NK-92 (cell line): ENCODE results near the gene MGAT4D.
"Not testable (repeated sequence)": the region's sequence is repeated elsewhere in the genome, so short reads cannot be mapped to it uniquely, and the experiment has no call there.

Experiments
- DNase-seq: peaks from one replicate; lab custom pipeline; 2025; ENCODE audit not compliant: unreplicated experiment; lab: John Stamatoyannopoulos, UW

MGAT4D gene

GRCh38 chr4:140497747-140498636 is at the start of gene MGAT4D:
Gene MGAT4D, minus strand, starts transcription at chr4:140498293. Its CDS starts 71 bp downstream, at chr4:140498222.
- DNase-seq = no peak

- no peak for DNase-seq
These were observed 35.9 kb upstream of the MGAT4D start for GRCh38 chr4:140533951-140534480.

DNA sequence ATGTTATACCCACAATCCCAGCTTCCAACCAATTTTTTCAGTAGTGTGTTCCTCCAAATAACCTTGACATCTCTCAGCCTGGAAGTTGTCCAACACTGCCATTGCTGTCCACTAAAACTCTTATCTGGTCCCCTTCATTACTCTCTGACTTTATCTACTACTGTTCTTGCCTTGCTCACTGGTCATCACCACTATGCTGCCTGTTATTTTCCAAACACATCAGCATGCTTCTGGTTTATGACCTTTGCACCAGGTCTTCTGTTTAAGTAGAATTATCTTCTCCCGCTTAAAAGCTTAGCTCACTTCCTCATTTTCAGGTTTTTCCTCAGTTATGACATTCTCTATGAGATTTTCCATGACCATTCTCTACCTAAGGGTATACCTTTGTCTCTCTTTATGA is 31.3 kb upstream of the MGAT4D start:
- DNase-seq = no peak

DNA sequence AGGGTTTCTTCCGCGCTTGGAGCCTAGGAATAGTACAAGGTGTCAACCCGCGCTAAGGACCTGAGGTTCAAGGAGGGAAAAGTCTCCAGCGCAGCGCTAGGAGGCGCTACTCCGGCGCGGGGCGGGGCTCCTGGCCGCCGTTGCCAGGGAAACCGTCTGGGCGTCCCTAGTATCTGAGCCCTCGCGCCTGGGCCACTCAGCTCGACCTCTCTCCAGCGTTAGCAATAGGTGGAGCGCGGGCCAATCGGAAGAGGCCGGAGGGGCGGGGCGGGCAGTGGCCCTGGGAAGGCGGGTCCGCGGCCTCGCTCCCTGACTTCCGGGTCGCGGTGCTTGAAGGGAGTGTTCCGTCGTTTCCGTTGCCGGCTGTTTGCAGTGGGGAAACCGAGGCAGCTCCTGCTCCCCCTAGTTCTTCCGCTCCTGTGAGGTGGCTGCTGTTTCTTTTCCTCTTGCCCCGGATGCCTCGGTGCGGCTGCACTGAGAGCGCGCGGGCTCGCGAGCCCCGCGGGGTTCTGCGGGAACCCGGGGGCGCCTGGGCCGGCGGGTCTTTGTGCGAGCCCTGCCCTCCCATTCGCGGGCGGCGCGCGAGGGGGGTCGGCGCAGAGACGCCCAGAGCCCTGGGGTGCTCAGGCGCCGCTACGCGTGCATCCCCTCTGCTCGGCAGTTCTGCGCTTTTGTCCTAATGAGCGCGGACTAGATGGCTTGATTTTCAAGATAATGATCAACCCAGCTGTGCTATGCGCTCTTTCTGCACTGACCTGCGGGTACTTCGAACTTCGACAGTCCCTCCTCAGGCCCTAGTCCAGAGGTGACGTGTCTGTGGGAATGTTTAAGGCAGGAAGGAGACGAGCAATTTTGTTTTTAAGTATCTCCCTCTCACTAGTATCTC is 26.0 kb upstream of the MGAT4D start, which contains the start of gene ELMOD2:
TSS of gene ELMOD2 (plus strand) at position 312 of the 886 bp plus-strand sequence. CDS start 1,261 bp downstream, outside the sequence.
- peak; percentile 74 for DNase-seq

DNA sequence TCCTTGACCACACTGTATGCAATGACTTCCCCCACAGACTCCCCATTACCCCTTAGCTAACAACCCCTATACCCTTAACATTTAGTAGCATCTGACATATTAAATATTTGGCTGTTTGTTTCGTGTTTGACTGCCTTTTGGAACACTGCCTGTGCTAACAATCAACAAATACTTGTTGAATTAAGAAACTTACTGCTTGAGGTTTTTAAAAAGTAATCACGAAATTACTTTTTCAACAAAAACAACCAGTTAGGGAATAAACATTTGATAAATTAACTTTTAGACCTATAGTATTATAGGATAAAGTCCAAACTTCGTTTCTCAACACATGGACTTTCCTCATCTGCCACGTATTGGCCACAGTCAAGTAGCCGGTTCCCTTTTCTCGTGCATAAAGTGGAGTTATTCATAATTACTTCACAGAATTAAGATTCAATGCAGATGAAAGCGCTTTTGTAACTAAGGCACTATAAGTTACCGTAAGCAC is 25.3 kb upstream of the MGAT4D start:
- no peak for DNase-seq

GRCh38 chr4:140515423-140515822 is 17.3 kb upstream of the MGAT4D start:
- no peak for DNase-seq

DNA sequence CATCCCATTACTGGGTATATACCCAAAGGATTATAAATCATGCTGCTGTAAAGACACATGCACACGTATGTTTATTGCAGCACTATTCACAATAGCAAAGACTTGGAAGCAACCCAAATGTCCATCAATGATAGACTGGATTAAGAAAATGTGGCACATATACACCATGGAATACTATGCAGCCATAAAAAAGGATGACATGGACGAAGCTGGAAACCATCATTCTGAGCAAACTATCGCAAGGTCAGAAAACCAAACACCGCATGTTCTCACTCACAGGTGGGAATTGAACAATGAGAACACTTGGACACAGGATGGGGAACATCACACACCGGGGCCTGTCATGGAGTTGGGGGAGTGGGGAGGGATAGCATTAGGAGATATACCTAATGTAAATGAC is 15.7 kb upstream of the MGAT4D start:
- DNase-seq = not testable (repeated sequence)

DNA sequence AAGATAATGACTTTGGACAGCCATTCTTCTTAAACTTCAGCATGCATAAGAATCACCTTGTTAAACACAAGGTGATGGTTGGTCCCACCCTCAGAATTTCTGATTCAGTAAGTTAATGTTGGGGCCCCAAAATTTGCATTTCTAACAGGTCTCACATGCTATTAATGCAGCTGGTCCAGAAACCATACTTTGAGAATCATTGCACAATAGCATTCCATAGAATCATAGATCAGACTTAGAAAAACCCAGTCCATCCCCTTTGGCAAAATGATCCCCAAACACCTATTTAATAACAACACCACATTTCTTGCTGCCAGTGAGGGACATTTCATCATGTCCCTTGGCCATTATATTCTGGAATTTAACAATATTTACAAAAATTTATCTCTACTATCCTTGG is 6.2 kb upstream of the MGAT4D start:
- DNase-seq = no peak

GRCh38 chr4:140499391-140499790 is 1.3 kb upstream of the MGAT4D start:
- DNase-seq = no peak

DNA sequence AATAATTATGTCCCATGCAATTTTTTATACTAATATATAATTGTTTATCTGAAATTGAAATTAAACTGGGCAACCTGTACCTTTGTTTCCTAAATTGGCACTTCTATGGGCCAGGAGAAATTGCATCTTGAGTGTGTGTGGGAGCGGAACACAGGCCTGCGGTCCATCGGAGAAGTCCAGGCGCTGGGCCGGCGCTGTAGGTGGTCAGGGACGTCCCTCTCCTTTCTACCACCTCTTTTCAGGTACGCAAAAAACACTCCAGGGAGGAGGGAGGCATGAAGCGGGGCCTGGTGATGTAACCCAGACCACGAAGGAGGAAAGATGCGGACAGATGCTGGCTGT is 717 bp downstream of the MGAT4D start:
- DNase-seq = no peak

DNA sequence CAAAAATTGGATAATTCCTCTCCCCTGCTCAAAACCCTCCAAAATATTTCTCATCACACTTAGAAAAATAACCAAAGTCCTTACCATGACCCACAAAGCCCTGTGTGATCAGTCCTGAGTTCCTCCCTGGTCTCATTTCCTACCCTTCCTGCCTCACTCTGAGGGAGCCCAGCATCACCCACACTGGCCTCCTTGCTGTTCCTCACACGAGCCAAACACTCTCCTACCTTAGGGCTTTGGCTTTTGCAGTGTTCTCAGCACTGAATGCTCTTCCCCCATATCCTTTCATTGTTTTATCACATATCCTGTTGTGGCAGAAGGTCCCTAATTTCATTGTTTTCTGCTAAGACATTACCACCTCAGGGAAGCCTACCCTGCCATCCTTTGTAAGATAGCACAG is 12.2 kb downstream of the MGAT4D start:
- DNase-seq = no peak

GRCh38 chr4:140483445-140483844 is 14.6 kb downstream of the MGAT4D start:
- DNase-seq = no peak

DNA sequence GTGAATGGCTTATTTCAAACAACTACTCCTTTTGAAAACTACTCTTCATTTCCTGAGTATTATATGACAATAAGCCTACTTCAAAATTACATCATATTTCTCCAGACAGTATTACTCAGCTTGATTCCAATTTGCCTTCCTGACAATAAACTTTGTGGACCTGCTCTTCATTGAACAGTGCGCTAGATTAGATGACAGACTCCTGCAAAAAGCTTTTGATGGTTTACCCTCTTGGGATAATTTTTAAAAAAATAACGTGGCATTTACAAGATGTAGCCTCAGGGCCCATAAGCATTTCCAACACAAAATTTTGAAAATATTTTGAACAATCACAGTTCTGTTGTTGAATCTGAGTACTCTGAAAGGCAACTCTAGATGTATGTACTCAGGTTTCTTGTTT is 25.9 kb downstream of the MGAT4D start:
- DNase-seq = no peak

GRCh38 chr4:140469791-140470733 is 28.0 kb downstream of the MGAT4D start:
- DNase-seq = no peak

GRCh38 chr4:140466146-140466545 is 31.9 kb downstream of the MGAT4D start:
- DNase-seq = no peak

- DNase-seq = no peak
These were observed 34.5 kb downstream of the MGAT4D start for GRCh38 chr4:140463614-140464013.

- DNase-seq = no peak
These were observed 34.9 kb downstream of the MGAT4D start for GRCh38 chr4:140463182-140463581.

GRCh38 chr4:140450352-140450751 is 47.7 kb downstream of the MGAT4D start:
- no peak for DNase-seq

DNA sequence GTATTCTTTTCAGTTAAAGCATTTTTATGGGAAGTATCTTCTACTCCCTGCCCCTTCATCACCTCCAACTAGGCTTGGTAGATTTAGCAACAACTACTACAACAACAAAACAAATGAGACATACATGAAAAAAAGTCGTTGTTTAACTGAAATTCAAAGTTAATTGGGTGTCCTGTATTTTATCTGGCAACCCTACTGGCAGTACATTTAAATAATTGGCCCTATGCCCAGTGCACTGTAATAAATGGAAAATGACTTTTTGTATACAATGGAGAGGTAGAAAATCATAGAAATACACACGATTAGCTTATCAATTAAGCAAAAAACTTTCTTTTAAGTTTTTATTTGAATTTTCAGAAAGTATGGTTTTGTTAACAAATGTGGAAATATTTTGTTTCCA is 49.3 kb downstream of the MGAT4D start:
- no peak for DNase-seq

DNA sequence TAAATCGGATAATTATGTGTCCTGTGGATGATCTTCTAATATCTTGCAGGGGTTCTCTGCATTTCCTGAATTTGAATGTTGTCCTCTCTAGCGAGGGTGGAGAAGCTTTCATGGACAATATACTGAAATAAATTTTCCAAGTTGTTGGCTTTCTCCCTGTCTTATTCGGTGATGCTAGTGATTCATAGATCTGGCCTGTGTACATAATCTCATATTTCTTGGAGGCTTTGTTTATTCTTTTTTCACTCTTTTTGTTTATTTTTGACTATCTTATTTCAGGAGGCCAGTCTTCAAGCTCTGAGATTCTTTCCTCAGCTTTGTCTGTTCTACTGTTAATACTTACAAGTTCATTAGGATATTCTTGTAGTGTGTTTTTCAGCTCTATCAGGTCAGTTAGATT is 49.9 kb downstream of the MGAT4D start:
- DNase-seq = no peak
